SU-DHL-6 (cell line): Measurements from ENCODE around the gene CTRL.

Source experiments
- CTCF ChIP-seq: fragments of 200-600 bp; sonication (generic); IDR thresholded peaks from one replicate; pipeline ENCODE4 v1.5.1; 2017; ENCODE audit warnings: antibody characterized with exemption, mild to moderate bottlenecking, low read length, moderate library complexity; ENCODE audit not compliant: insufficient read depth, poor library complexity, severe bottlenecking
- EZH2phosphoT487 ChIP-seq: fragments of 200-600 bp; sonication (generic), shearing (Covaris generic); conservative IDR thresholded peaks from 2 replicates; pipeline ENCODE4 v1.6.1; 2018; ENCODE audit warnings: mild to moderate bottlenecking, antibody characterized with exemption, low read length, moderate library complexity, mixed read lengths

- TF ChIP-seq CTCF: no peak
- no peak for TF ChIP-seq EZH2phosphoT487
These were observed 31.6 kb upstream of the CTRL start for GRCh38 chr16:67963292-67963661.
